AG04449 (cell line): ENCODE data around the gene NEK11.

ENCODE experiments used
- CTCF ChIA-PET: fragments of 350-600 bp; formaldehyde crosslinking; extraction: SDS; loops from one replicate; lab custom pipeline; 2021; ENCODE audit warnings: antibody characterized with exemption; lab: Yijun Ruan, JAX
- POLR2A ChIA-PET: fragments of 400-600, 350-600 bp; formaldehyde crosslinking; extraction: SDS; loops from one replicate; lab custom pipeline; 2020; ENCODE audit warnings: antibody characterized with exemption, inconsistent platforms; lab: Yijun Ruan, JAX
- DNase-seq: peaks from one replicate; pipeline ENCODE4 v3.0.0-alpha.2; 2010; ENCODE audit warnings: low read depth, low spot score
- H3K4me3 ChIP-seq: 2 replicates; pipeline ENCODE4 v1.5.1; 2011; ENCODE audit warnings: low read depth, mild to moderate bottlenecking, control low read depth, low read length
- TF ChIP-seq, protein P1 (sequence below): IDR thresholded peaks from one replicate; pipeline ENCODE4 v1.5.1; 2011; ENCODE audit warnings: mild to moderate bottlenecking, moderate library complexity, low read length, control low read depth, inconsistent platforms; ENCODE audit not compliant: insufficient read depth; ENCODE audit errors: missing control alignments

NEK11 gene

DNA sequence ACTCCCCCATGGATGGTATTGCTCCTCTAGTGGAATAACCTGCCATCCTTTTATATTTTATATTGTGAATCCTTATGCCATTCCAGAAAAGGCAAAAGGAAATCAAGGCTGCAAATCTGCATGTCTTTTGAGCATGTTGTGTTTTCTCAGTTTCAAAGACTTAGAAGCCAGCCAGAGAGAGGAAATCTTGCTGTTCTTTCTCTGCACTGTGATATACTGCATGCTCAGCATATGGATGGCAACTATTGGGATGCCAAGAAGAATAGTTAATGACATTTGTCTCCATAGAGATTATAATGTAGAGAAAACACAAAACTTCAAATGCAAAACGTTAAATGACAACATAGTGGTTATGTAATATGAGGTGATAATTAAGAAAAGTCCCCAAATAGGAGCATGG lies 248.9 kb downstream of the NEK11 start:
- CTCF ChIA-PET: no interaction called here
- TF ChIP-seq, protein P1, sequence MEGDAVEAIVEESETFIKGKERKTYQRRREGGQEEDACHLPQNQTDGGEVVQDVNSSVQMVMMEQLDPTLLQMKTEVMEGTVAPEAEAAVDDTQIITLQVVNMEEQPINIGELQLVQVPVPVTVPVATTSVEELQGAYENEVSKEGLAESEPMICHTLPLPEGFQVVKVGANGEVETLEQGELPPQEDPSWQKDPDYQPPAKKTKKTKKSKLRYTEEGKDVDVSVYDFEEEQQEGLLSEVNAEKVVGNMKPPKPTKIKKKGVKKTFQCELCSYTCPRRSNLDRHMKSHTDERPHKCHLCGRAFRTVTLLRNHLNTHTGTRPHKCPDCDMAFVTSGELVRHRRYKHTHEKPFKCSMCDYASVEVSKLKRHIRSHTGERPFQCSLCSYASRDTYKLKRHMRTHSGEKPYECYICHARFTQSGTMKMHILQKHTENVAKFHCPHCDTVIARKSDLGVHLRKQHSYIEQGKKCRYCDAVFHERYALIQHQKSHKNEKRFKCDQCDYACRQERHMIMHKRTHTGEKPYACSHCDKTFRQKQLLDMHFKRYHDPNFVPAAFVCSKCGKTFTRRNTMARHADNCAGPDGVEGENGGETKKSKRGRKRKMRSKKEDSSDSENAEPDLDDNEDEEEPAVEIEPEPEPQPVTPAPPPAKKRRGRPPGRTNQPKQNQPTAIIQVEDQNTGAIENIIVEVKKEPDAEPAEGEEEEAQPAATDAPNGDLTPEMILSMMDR: no peak
- DNase-seq: no peak
- no peak overlapping the region for H3K4me3 ChIP-seq
- POLR2A ChIA-PET: no interaction called here

DNA sequence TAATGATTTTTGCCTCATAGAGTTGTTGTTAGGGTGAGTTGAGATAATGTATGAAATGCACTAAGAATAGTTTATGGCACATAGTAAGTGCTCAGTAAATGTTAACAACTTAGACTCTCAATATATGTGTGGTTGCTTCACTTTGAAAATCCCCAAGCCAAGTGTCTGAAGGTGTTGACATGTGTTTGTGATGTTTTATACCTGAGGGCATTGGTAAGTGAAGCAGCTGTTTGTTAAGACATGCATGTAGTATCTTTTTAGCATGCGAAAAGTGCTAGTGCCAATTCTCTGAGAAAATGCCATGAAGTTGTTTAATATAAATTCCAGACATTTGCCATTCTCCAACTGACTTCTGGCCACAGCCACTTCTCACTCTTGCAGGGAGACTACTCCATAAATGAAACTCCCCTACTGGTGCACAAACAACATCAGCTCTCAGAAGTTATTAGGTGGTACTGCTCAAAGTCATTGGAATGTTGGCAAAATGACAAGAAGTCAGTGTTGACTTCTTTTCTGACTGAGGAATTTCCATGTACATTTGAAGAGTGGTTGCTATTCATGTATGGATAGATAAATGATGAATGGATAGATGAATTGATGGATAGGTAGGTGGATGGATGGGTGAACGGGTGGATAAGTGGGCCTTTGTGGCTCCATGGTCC lies 251.3 kb downstream of the NEK11 start:
- DNase-seq: no peak
- ChIA-PET POLR2A (no interaction called here), CTCF (no interaction called here)
- H3K4me3 ChIP-seq: no peak overlapping the region
- TF ChIP-seq, protein P1: no peak

DNA sequence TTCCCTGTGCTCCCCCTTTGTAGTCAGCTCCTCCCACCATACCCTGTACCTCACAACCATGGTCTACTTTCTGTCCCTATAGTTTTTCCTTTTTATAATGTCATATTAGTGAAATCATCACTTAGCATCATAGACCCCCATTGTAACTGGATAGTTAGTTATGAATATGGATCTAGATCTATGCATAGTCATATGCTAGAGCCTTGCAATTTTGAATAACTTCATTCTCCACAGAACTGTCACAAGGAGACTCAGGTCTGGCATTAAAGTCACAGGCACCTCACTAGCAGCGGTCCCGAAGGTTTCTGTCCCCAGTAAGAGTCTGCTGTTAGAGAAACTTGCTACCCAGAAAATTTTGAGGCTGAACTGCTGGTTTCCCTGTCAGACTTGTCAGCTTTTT lies 252.9 kb downstream of the NEK11 start:
- ChIA-PET CTCF (no interaction called here), POLR2A (no interaction called here)
- no peak for DNase-seq
- TF ChIP-seq, protein P1: no peak
- H3K4me3 ChIP-seq: no peak overlapping the region

- TF ChIP-seq, protein P1: no peak
- H3K4me3 ChIP-seq: no peak overlapping the region
- DNase-seq: no peak
- CTCF ChIA-PET: no interaction called here
- POLR2A ChIA-PET: no interaction called here
Observed at GRCh38 chr3:131282379-131282778, 255.7 kb downstream of the NEK11 start.

GRCh38 chr3:131282967-131283366 lies 256.3 kb downstream of the NEK11 start:
- no peak for DNase-seq
- CTCF ChIA-PET: no interaction called here
- TF ChIP-seq, protein P1: no peak
- POLR2A ChIA-PET: no interaction called here
- H3K4me3 ChIP-seq: no peak overlapping the region

DNA sequence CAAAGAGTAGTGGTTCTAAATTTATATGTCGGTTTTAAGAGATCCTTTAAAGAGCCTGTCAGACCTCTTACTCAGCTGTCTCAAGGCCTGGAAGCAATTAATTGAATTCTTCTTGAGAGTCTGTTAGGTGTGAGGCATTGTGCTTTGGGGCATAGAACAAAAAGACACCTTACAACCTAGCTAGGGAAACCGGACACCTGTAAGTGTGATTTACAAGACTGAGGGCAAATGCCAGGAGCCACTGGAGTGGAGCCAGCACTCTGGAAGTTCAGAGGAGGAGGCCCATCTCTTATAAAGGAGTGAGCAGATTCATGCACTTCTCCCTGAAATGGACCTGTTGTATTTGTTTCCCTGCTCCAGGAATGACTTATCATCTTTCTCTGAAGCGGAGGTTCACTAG lies 257.2 kb downstream of the NEK11 start:
- DNase-seq: no peak
- TF ChIP-seq, protein P1: no peak
- ChIA-PET POLR2A (no interaction called here), CTCF (no interaction called here)
- H3K4me3 ChIP-seq: no peak overlapping the region
